HG03175 (cell line): ENCODE data around the gene CACYBP.

Experiments used
- ATAC-seq: cut with Tn5 transposase; IDR thresholded peaks from one replicate; pipeline ENCODE4 v1.9.1; 2021; ENCODE audit warnings: mild to moderate bottlenecking, moderate library complexity; ENCODE audit not compliant: unreplicated experiment

The CACYBP gene

DNA sequence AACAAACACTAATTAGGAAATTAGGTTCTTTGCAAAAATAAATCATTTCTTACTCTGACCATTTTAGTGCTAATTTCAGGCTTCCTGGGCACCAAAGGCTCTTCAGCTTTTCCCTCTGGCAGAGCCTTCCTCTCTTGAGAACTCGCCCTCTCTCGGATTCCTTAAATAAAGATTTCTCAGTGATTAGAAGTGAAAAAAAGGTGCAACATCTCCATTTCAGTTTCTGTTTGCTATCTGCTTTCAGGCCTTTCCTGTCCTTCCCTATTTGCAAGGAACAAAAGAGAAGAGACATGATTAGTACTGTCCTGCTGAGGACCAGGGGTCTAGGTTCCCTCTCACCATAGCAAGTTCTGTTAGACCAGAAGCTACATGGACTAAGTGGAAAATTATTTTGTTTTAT is 27.8 kb upstream of the CACYBP start:
- no peak for ATAC-seq

- ATAC-seq: no peak
Measured at GRCh38 chr1:174974711-174975119, 25.0 kb upstream of the CACYBP start.

DNA sequence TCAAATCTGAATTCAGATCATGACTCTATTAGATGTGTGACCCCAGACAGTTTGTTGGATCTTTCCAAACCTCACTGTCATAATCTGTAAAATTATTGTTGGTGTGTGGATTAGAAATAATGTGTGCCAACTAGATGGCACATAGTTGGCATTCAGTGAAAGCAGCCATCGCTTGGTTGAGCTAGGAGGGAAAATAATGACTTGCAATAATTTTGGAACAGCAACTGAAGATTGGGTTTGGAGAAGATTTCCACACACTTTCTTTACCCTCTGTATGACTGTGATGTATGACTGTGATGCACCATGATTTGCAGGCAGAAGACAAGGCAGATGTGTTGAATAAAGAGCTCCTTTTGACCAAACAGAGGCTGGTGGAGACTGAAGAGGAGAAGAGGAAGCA is 24.0 kb upstream of the CACYBP start:
- ATAC-seq: no peak

DNA sequence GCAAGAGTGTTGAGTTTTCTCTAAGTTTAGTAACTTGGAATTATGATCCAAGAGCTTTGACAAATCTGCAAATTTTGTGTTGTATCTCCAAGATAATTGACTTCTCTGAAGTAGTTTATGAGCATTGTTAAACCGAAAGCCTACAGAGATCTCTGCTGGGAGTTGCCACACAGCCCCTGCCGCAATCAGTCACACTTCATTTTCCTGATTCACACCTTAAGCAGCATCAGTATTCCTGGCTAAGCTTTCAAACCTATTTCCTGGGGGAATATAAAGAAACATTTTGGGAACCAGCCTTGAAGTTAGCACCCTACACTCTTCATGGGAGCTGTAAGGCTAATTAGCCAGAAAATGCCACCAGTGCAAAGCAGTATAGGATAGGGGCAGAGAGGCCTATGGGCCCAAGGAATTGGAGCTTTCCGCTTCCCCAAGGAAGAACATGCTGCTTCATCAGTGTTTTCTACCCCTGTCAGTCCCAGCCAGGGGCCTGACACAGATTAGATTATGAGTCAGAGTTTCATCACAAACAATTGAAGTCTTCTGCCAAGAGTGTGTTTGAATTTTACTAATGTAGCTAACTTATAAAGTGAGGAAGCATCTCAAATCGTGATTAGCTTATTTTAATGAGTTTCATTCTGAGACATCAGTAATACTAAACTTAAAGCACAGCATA is 23.2 kb upstream of the CACYBP start:
- no peak for ATAC-seq

GRCh38 chr1:174982971-174983689 is 16.6 kb upstream of the CACYBP start:
- no peak for ATAC-seq

DNA sequence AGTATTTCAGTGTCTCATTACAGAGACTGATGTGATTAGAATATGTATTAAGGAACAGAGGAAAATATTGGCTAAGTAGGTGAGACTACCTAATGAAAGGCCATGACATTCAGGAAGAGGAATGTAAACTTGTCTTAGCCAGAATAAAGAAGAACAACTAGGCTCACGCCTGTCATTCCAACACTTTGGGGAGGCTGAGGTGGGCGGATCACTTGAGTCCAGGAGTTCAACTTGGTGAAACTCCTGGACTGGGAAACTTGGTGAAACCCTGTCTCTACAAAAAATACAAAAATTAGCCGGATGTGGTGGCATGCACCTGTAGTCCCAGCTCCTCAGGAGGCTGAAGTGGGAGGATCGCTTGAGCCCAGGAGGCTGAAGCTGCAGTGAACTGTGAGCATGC is 14.8 kb upstream of the CACYBP start:
- no peak for ATAC-seq

GRCh38 chr1:174988539-174988938 is 11.2 kb upstream of the CACYBP start:
- ATAC-seq: no peak

DNA sequence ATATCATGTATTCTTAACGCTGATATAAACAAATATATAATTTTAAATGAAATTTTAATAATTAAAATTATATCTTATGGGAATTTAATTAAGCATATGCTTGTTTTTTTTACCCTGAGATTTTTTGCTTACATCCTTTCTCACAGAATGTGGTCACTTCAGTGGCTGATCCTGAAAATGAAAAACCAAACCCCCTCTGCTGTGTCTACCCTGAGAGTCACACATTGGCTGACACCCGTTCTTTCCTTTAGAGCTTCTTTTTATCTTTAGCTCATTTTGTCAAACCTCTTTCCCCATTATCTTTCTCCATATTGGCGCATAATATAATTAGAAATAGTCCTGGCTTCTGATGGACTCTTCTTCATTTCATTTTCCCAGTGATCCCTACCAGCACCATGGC is 10.8 kb upstream of the CACYBP start:
- no peak for ATAC-seq

GRCh38 chr1:174989536-174990220 is 10.1 kb upstream of the CACYBP start:
- ATAC-seq: no peak

GRCh38 chr1:174990382-174990999 is 9.3 kb upstream of the CACYBP start:
- no peak for ATAC-seq

GRCh38 chr1:174991473-174991872 is 8.3 kb upstream of the CACYBP start:
- ATAC-seq: no peak

- ATAC-seq: no peak
Measured at GRCh38 chr1:174995121-174995520, 4.6 kb upstream of the CACYBP start.

DNA sequence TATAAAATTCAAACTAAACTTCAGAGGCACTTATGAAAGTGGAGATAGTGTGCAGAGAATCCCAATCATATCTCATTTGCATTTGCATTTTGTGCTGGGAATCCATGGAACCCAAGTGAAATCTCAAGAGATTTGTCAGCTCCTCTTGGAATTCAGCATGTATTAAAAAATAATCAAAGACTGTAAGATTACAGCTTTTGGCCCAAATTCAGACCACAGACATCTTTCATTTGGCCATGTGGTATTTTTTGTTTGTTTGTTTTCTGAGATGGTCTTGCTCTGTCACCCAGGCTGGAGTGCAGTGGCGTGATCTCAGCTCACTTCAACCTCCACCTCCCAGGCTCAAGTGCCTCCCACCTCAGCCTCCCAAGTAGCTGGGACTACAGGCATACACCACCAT is 3.8 kb upstream of the CACYBP start:
- ATAC-seq: no peak

DNA sequence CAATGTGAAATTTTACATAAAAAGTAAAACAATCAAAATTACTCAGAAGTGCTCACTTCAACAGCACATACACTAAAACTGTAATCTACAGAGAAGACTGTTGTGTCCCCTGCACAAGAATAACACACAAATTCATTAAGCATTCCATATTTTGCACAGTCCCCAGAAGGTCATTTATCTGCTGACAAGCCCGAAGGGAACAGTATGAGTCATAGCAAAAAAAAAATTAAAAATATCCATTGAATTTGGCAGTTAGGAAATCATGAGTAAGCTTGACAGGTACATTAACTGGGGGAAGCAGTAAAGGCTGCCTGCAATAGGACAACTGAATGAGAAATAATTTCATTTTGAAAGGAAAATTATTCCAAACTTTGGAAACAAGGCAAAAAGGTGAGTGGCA is 3.3 kb upstream of the CACYBP start:
- no peak for ATAC-seq

GRCh38 chr1:174997041-174997440 is 2.7 kb upstream of the CACYBP start:
- ATAC-seq: no peak

DNA sequence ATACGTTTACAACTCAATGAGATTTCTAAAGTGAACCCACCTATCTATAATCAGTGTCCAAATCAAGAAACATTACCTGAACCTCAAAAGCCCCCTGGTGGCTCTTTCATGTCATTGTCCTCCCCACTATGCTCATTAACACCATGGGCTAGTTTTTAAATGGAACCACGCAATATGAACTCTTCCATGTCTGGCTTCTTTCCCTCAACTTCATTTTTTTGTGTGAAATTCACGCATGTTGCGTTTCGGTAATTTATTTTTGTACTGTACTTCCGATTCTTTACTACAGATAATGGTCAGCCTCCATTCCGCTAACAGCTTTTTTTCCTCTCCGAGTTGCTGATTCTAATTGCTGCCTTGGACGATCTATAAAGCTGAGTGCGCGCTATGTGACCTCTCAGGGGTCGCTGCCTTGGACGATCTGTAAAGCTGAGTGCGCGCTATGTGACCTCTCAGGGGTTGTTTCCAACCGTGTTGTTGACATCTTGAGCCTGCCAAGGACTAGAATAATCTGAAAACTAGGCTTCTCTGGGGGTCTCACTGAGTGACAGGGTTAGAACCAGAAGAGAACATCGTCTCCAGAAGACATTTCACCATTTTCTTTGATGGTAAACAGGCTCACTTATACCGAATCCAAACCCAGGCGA is 1.1 kb upstream of the CACYBP start:
- no peak for ATAC-seq

- peak; percentile 79 for ATAC-seq
Measured at GRCh38 chr1:174999216-174999935, 371 bp upstream of the CACYBP start.

DNA sequence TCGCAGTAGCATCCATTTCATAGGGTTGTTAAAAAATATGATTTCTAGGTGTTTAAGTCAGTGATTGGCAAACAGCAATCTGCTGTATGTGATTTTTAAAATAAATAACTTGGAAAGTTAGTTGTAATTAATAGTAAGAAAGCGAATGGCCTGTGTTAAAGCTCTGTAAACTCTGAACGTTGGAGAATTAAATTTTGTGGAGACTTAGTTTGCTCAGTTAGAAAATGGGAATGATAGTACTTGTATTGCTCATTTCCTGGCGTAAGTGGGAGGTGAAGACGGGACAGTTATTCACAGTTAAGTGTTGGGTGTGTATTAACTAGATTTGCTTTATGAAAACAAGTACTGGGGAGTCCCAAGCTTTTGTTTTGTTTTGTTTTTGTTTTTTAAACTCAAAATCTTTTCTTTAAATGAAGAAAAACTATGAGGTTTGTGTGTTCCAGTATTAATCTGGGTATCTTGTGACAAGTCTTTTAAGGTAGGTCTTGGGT is 995 bp downstream of the CACYBP start:
- no peak for ATAC-seq

DNA sequence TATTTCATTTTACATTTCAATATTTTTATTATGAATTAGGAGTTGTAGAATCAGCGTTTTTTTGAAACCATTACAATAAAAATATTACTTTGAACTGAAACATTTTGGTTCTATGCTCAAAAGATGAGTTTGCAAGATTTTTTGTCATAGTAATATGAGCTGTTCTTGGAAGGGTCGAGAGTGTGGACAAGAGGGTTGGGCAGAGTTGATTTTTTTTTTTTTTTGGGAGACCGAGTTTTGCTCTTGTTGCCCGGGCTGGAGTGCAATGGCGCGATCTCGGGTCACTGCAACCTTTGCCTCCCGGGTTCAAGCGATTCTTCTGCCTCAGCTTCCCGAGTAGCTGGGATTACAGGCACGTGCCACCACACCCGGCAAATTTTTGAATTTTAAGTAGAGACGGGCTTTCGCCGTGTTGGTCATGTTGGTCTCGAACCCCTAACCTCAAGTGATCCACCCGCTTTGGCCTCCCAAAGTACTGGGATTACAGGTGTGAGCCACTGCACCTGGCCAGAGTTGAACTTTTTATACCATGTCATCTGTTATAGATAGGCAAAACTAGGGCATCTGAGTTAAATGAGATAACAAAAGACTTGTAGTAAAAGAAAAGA is 3.3 kb downstream of the CACYBP start:
- ATAC-seq: no peak

- ATAC-seq: no peak
Measured at GRCh38 chr1:175003521-175003920, 3.8 kb downstream of the CACYBP start.
